ENCODE data around the gene EIF3L. TPM values are rescaled to one million over a fixed set of nuclear protein-coding genes. Genes with fewer than 3 reads are reported as not detected.

EIF3L gene
- total and polyA plus RNA-seq, 2 donors (not counting 3 experiments of a cell fraction or from before 2014, with no cell fraction given): 479 to 601 TPM

DNA sequence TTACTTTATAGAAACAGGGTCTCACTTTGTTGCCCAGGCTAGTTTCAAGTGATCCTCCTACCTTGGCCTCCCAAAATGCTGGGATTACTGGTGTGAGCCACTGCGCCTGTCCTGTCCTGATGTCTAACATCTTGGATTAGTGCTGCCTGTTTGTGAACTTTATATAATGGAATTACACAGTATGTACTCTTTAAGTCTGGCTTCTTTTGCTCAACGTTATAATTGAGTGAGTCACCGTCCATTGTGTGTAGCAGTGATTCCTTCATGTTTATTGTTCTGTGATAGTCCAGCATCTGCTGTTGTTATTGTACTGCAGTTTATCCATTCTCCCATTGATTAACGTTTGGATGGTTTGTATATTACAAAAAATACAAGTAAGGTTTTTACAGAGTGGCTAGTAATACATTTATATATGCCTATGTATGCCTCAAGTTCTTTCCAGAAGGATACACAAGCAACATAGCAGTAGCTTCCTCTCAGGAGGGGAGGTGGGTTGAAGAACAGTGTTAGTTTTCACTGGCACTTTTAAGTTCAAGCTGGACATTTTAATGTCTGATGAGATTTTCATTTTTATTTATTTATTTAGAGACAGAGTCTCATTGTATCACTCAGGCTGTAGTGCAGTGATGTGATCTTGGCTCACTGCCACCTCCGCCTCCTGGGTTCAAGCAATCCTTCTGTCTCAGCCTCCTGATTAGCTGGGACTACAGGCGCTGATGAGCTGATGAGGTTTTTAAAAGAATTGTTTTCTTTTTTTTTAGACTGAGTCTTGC is 31.6 kb downstream of the EIF3L start:
- dilution Hi-C loops (cut with MboI; ENCODE audit: extremely low pct_ligation_motif_present, low sequenced_read_pairs): no loop called here
- Histone ChIP-seq H3K9me1 (replicated peaks; ENCODE audit: control insufficient read depth, extremely low read depth, insufficient read depth, low read length) (no peaks in the 10 kb centered on the region), H3K4me1 (ENCODE audit: control insufficient read depth, extremely low read depth, insufficient read depth, low read length) (peaks cover 10% of the 10 kb centered on the region), H3K27me3 (ENCODE audit: control insufficient read depth in 2 of 2, insufficient read depth in 2 of 2, low read length in 2 of 2) (no peaks in the 10 kb centered on the region), H3K4me3 (replicated peaks in 1 of 3; ENCODE audit: insufficient read depth in 1 of 3, low read depth in 1 of 3, low read length in 3 of 3) (no peak overlapping the region), H3K79me2 (ENCODE audit: control insufficient read depth, insufficient read depth, low read length) (peaks cover 34% of the 10 kb centered on the region), H3K9ac (replicated peaks; ENCODE audit: extremely low read depth, insufficient read depth, low read length) (peak overlapping the region; percentile 6), H2AFZ (ENCODE audit: low read depth, low read length) (no peak overlapping the region), H4K20me1 (replicated peaks; ENCODE audit: control insufficient read depth, extremely low read depth, insufficient read depth, low read length) (no peaks in the 10 kb centered on the region), H3K27ac (ENCODE audit: insufficient read depth, low read depth, low read length) (peak overlapping the region; percentile 80), H3K4me2 (ENCODE audit: insufficient read depth, low read length) (no peak overlapping the region), H3K9me3 (replicated peaks; ENCODE audit: control insufficient read depth, insufficient read depth, low read length) (no peaks in the 10 kb centered on the region), H3K36me3 (ENCODE audit: control insufficient read depth in 2 of 2, extremely low read depth in 1 of 2, insufficient read depth in 2 of 2, low read length in 2 of 2) (peaks cover 24 to 25% of the 10 kb centered on the region in 2 experiments)
- BruUV-seq (replicated peaks): no TSS peak
- TF ChIP-seq JUN (IDR thresholded peaks at IDR 0.05; ENCODE audit: borderline replicate concordance, insufficient read depth, insufficient read length, low read depth): peak; percentile 74
- no peak for TF ChIP-seq GATA2 (IDR thresholded peaks at IDR 0.05; ENCODE audit: insufficient read depth, insufficient read length, low read depth, low read length)
- TF ChIP-seq FOS (IDR thresholded peaks at IDR 0.05; ENCODE audit: borderline replicate concordance, insufficient read depth, low read length): peak; percentile 76
- intact Hi-C loops (cut with micrococcal nuclease): no loop called here
- DNase-seq (ENCODE audit: low read depth, low spot score) (peak; percentile 75), FAIRE-seq (peak; percentile 82)
- ChIA-PET POLR2A (no interaction called here), CTCF (interaction anchor here (0.7 to 2.3 kb wide), 4 partner anchors 8 to 84 kb away, joined by 3 to 9 read pairs (median 3); no protein-coding TSS in a partner anchor)

GRCh38 chr22:37884420-37884819 is 35.2 kb downstream of the EIF3L start:
- H3K9me1 ChIP-seq (replicated peaks; ENCODE audit: control insufficient read depth, extremely low read depth, insufficient read depth, low read length): no peaks in the 10 kb centered on the region
- no peak overlapping the region for H3K4me2 ChIP-seq (ENCODE audit: insufficient read depth, low read length)
- TF ChIP-seq JUN (IDR thresholded peaks at IDR 0.05; ENCODE audit: borderline replicate concordance, insufficient read depth, insufficient read length, low read depth) (no peak), MYC (IDR thresholded peaks at IDR 0.05; ENCODE audit: low read depth, low read length) (no peak), EZH2 (IDR thresholded peaks at IDR 0.05; ENCODE audit: borderline replicate concordance, low read depth, low read length, severe bottlenecking) (no peak), POLR2A (IDR thresholded peaks at IDR 0.05; ENCODE audit: low read depth, low read length) (no peak), FOS (IDR thresholded peaks at IDR 0.05; ENCODE audit: borderline replicate concordance, insufficient read depth, low read length) (no peak), POLR2AphosphoS5 (IDR thresholded peaks at IDR 0.05; ENCODE audit: insufficient read depth, low read depth, low read length) (no peak), GATA2 (IDR thresholded peaks at IDR 0.05; ENCODE audit: insufficient read depth, insufficient read length, low read depth, low read length) (no peak)
- TF ChIP-seq, protein P1, sequence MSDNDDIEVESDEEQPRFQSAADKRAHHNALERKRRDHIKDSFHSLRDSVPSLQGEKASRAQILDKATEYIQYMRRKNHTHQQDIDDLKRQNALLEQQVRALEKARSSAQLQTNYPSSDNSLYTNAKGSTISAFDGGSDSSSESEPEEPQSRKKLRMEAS (IDR thresholded peaks at IDR 0.05; ENCODE audit: insufficient read depth, insufficient read length): no peak
- TF ChIP-seq, protein P2, sequence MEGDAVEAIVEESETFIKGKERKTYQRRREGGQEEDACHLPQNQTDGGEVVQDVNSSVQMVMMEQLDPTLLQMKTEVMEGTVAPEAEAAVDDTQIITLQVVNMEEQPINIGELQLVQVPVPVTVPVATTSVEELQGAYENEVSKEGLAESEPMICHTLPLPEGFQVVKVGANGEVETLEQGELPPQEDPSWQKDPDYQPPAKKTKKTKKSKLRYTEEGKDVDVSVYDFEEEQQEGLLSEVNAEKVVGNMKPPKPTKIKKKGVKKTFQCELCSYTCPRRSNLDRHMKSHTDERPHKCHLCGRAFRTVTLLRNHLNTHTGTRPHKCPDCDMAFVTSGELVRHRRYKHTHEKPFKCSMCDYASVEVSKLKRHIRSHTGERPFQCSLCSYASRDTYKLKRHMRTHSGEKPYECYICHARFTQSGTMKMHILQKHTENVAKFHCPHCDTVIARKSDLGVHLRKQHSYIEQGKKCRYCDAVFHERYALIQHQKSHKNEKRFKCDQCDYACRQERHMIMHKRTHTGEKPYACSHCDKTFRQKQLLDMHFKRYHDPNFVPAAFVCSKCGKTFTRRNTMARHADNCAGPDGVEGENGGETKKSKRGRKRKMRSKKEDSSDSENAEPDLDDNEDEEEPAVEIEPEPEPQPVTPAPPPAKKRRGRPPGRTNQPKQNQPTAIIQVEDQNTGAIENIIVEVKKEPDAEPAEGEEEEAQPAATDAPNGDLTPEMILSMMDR (IDR thresholded peaks at IDR 0.05; ENCODE audit: extremely low read depth in 1 of 2, insufficient read depth in 1 of 2, low read depth in 1 of 2, low read length in 2 of 2): no peak
- ChIA-PET CTCF (interaction anchor here (0.7 to 5.3 kb wide), 4 partner anchors 10 to 67 kb away, joined by 3 to 48 read pairs (median 5); no protein-coding TSS in a partner anchor), POLR2A (no interaction called here)
- H3K4me1 ChIP-seq (ENCODE audit: control insufficient read depth, extremely low read depth, insufficient read depth, low read length): peaks cover 20% of the 10 kb centered on the region
- H3K27me3 ChIP-seq (ENCODE audit: control insufficient read depth in 2 of 2, insufficient read depth in 2 of 2, low read length in 2 of 2): no peaks in the 10 kb centered on the region
- no peak overlapping the region for H3K4me3 ChIP-seq (replicated peaks in 1 of 3; ENCODE audit: insufficient read depth in 1 of 3, low read depth in 1 of 3, low read length in 3 of 3)
- H3K27ac ChIP-seq (ENCODE audit: insufficient read depth, low read depth, low read length): no peak overlapping the region
- DNase-seq (ENCODE audit: low read depth, low spot score) (no peak), FAIRE-seq (no peak)
- H3K9ac ChIP-seq (replicated peaks; ENCODE audit: extremely low read depth, insufficient read depth, low read length): no peak overlapping the region
- dilution Hi-C loops (cut with MboI; ENCODE audit: extremely low pct_ligation_motif_present, low sequenced_read_pairs): no loop called here
- peaks cover 28% of the 10 kb centered on the region for H3K79me2 ChIP-seq (ENCODE audit: control insufficient read depth, insufficient read depth, low read length)
- intact Hi-C loops (cut with micrococcal nuclease): no loop called here
- H4K20me1 ChIP-seq (replicated peaks; ENCODE audit: control insufficient read depth, extremely low read depth, insufficient read depth, low read length): no peaks in the 10 kb centered on the region
- H3K36me3 ChIP-seq (ENCODE audit: control insufficient read depth in 2 of 2, extremely low read depth in 1 of 2, insufficient read depth in 2 of 2, low read length in 2 of 2): peaks cover 12 to 20% of the 10 kb centered on the region in 2 experiments
- H2AFZ ChIP-seq (ENCODE audit: low read depth, low read length): no peak overlapping the region
- H3K9me3 ChIP-seq (replicated peaks; ENCODE audit: control insufficient read depth, insufficient read depth, low read length): no peaks in the 10 kb centered on the region
- BruUV-seq (replicated peaks): no TSS peak

All from endothelial cell of umbilical vein (primary cell).